ENCODE measurements around the gene GP5.

The GP5 gene

GRCh38 chr3:194352667-194353246, 46.3 kb downstream of the GP5 start:
- in situ Hi-C loops (cut with HindIII; ENCODE audit: low sequenced_read_pairs), result no loop called here
- TF ChIP-seq CTCF (IDR thresholded peaks at IDR 0.05; ENCODE audit: low read depth, low read length), result no peak
- no peak overlapping the region for H3K4me3 ChIP-seq (ENCODE audit: low read depth, low read length)
- DNase-seq (ENCODE audit: low read depth, low spot score), result no peak

GRCh38 chr3:194351952-194352536, 47.0 kb downstream of the GP5 start:
- no peak for DNase-seq (ENCODE audit: low read depth, low spot score)
- no peak overlapping the region for H3K4me3 ChIP-seq (ENCODE audit: low read depth, low read length)
- in situ Hi-C loops (cut with HindIII; ENCODE audit: low sequenced_read_pairs), result no loop called here
- no peak for TF ChIP-seq CTCF (IDR thresholded peaks at IDR 0.05; ENCODE audit: low read depth, low read length)

GRCh38 chr3:194351080-194351672, 47.9 kb downstream of the GP5 start, which contains the start of gene CPN2:
Gene CPN2 (minus strand): TSS chr3:194351328. CDS start chr3:194342702, 8,626 bp downstream.
- TF ChIP-seq CTCF (IDR thresholded peaks at IDR 0.05; ENCODE audit: low read depth, low read length), result no peak
- DNase-seq (ENCODE audit: low read depth, low spot score), result no peak
- in situ Hi-C loops (cut with HindIII; ENCODE audit: low sequenced_read_pairs), result no loop called here
- H3K4me3 ChIP-seq (ENCODE audit: low read depth, low read length), result no peak within 1 kb of the TSS

GRCh38 chr3:194350726-194351071, 48.4 kb downstream of the GP5 start:
- in situ Hi-C loops (cut with HindIII; ENCODE audit: low sequenced_read_pairs), result no loop called here
- no peak for DNase-seq (ENCODE audit: low read depth, low spot score)
- no peak overlapping the region for H3K4me3 ChIP-seq (ENCODE audit: low read depth, low read length)
- TF ChIP-seq CTCF (IDR thresholded peaks at IDR 0.05; ENCODE audit: low read depth, low read length), result no peak

GRCh38 chr3:194348354-194348753, 50.7 kb downstream of the GP5 start:
- TF ChIP-seq CTCF (IDR thresholded peaks at IDR 0.05; ENCODE audit: low read depth, low read length), result no peak

GRCh38 chr3:194346621-194347020, 52.4 kb downstream of the GP5 start:
- TF ChIP-seq CTCF (IDR thresholded peaks at IDR 0.05; ENCODE audit: low read depth, low read length), result no peak
- no peak overlapping the region for H3K4me3 ChIP-seq (ENCODE audit: low read depth, low read length)
- no peak for DNase-seq (ENCODE audit: low read depth, low spot score)
- in situ Hi-C loops (cut with HindIII; ENCODE audit: low sequenced_read_pairs), result no loop called here

More at GRCh38 chr3:194348354-194348753, 50.7 kb downstream of the GP5 start:
- in situ Hi-C loops (cut with HindIII; ENCODE audit: low sequenced_read_pairs), result no loop called here
- no peak for DNase-seq (ENCODE audit: low read depth, low spot score)
- H3K4me3 ChIP-seq (ENCODE audit: low read depth, low read length), result no peak overlapping the region

All from astrocyte of the spinal cord (primary cell).